HEK293T (cell line): ENCODE results near the gene TWIST2.

ENCODE experiments used
- CTCF ChIA-PET: fragments of 350-600 bp; formaldehyde crosslinking; extraction: SDS; loops from one replicate; lab custom pipeline; 2021; ENCODE audit warnings: antibody characterized with exemption, inconsistent platforms; lab: Yijun Ruan, JAX
- POLR2A ChIA-PET: fragments of 350-600 bp; formaldehyde crosslinking; extraction: SDS; loops from one replicate; lab custom pipeline; 2020; ENCODE audit warnings: antibody characterized with exemption, inconsistent platforms; lab: Yijun Ruan, JAX
- DNase-seq: peaks from one replicate; pipeline ENCODE4 v3.0.0; 2012; ENCODE audit warnings: mixed read lengths; ENCODE audit errors: extremely low spot score
- ARNT ChIP-seq: fragments of 450-650 bp; IDR thresholded peaks from 2 replicates; pipeline ENCODE4 v1.6.1; 2017; ENCODE audit warnings: mild to moderate bottlenecking
- BHLHE40 ChIP-seq: fragments of 450-650 bp; IDR thresholded peaks from 2 replicates; pipeline ENCODE4 v1.6.1; 2016; ENCODE audit warnings: mild to moderate bottlenecking, moderate library complexity, borderline replicate concordance
- CTBP1 ChIP-seq: fragments of 450-650 bp; IDR thresholded peaks from 2 replicates; pipeline ENCODE4 v1.6.1; 2016; ENCODE audit warnings: borderline replicate concordance
- ELF4 ChIP-seq: fragments of 450-650 bp; IDR thresholded peaks from 2 replicates; pipeline ENCODE4 v1.6.1; 2017; ENCODE audit warnings: antibody characterized with exemption
- FOXA1 ChIP-seq: fragments of 450-650 bp; IDR thresholded peaks from 2 replicates; pipeline ENCODE4 v1.6.1; 2016; ENCODE audit warnings: mild to moderate bottlenecking
- FOXK2 ChIP-seq: fragments of 450-650 bp; IDR thresholded peaks from 2 replicates; pipeline ENCODE4 v1.6.1; 2016; ENCODE audit warnings: mild to moderate bottlenecking
- FOXM1 ChIP-seq: fragments of 450-650 bp; IDR thresholded peaks from 2 replicates; pipeline ENCODE4 v1.6.1; 2017; ENCODE audit warnings: mild to moderate bottlenecking, borderline replicate concordance
- HDGF ChIP-seq: fragments of 450-650 bp; IDR thresholded peaks from 2 replicates; pipeline ENCODE4 v1.6.1; 2017; ENCODE audit warnings: antibody characterized with exemption, borderline replicate concordance
- L3MBTL2 ChIP-seq: fragments of 450-650 bp; conservative IDR thresholded peaks from 2 replicates; pipeline ENCODE4 v1.6.1; 2016; ENCODE audit warnings: mild to moderate bottlenecking
- LEF1 ChIP-seq: fragments of 450-650 bp; IDR thresholded peaks from 2 replicates; pipeline ENCODE4 v1.6.1; 2017; ENCODE audit warnings: mild to moderate bottlenecking, borderline replicate concordance
- NFRKB ChIP-seq: fragments of 450-650 bp; IDR thresholded peaks from 2 replicates; pipeline ENCODE4 v1.6.1; 2016; ENCODE audit warnings: mild to moderate bottlenecking, moderate library complexity
- SP1 ChIP-seq: fragments of 450-650 bp; IDR thresholded peaks from 2 replicates; pipeline ENCODE4 v1.6.1; 2017
- SUZ12 ChIP-seq: fragments of 450-650 bp; IDR thresholded peaks from 2 replicates; pipeline ENCODE4 v1.6.1; 2016; ENCODE audit warnings: mild to moderate bottlenecking
- TARDBP ChIP-seq: fragments of 450-650 bp; IDR thresholded peaks from 2 replicates; pipeline ENCODE4 v1.6.1; 2016
- ZNF384 ChIP-seq: fragments of 450-650 bp; IDR thresholded peaks from 2 replicates; pipeline ENCODE4 v1.6.1; 2016
- TF ChIP-seq, protein P1 (sequence below): fragments of 450-650 bp; IDR thresholded peaks from 2 replicates; pipeline ENCODE4 v1.6.1; 2016

TWIST2 gene

DNA sequence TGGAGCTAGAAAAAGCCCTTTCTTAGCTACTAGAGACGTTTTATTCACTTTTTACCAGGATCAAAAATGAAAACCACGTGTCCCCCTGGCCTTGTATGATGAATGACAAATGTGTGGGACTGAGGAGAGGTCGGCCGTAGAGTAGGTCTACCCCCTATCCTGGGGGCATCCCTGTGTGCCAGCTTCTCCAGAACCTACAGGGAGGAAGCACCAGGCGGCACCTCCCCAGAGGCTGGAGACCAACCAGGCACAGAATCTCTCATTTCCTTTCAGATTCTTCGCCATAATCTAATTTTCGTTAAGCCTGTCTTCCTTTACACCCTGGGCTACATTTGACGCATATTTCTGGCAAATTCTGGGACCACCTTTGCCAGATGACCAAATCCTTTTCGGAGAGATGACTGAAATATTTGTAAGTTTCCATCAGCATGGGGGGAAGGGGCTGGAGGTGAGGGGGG lies 15.9 kb downstream of the TWIST2 start:
- ChIA-PET CTCF (no interaction called here), POLR2A (interaction anchor here (2.0 kb wide), 1 partner anchor 16 kb away, joined by 10 read pairs; the partner anchor contains the start of gene TWIST2)
- DNase-seq, result no peak
- TF ChIP-seq ELF4, result no peak
- TF ChIP-seq ZNF384, result no peak
- no peak for TF ChIP-seq LEF1
- TF ChIP-seq, protein P1, sequence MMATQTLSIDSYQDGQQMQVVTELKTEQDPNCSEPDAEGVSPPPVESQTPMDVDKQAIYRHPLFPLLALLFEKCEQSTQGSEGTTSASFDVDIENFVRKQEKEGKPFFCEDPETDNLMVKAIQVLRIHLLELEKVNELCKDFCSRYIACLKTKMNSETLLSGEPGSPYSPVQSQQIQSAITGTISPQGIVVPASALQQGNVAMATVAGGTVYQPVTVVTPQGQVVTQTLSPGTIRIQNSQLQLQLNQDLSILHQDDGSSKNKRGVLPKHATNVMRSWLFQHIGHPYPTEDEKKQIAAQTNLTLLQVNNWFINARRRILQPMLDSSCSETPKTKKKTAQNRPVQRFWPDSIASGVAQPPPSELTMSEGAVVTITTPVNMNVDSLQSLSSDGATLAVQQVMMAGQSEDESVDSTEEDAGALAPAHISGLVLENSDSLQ, result no peak
- no peak for TF ChIP-seq FOXM1
- no peak for TF ChIP-seq NFRKB

DNA sequence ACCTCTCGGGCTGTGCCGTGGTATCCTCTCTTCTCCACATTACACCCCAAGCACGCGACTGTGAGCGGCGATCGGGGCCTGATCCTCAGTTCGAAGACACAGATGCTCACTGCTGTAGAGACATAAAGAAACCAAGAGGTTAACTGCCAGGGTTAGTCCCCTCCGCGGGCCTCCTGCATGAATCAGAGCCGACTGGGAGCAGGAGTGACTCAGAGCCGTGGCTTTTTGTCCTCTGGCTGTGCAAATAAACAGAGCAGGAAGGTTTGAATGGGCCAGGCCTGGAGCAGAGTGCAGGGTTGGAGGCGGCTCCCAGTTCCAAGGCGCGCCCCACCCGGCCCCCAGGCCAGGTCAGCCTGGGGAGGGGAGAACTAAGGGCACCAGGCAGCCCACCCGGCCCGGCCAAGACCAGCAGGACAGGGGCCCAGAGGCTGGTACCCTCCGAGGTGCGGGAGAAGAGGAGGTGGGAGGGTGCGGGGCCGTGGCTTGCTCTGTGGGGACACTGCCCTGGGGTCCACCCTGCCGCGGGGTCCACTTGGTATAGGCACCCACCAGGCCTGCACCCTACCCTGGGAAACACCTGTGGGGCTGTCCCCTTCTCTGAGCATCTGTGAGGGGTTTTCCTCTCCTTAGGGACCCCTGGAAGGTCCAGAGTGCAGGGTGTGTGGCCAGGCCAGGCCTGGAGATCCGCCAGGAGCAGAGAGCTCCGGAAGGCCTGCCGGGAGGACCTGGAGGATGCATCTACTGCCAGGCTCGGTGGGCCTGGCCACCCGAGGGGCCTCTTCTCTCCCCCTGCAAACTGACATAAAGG lies 16.5 kb downstream of the TWIST2 start:
- TF ChIP-seq L3MBTL2 (0 out of 2 replicates have a peak, but pooled peaks have one; percentile 32), ARNT (no peak), BHLHE40 (no peak)
- TF ChIP-seq, protein P1, result no peak
- POLR2A ChIA-PET, result interaction anchor here (1.0 kb wide), 1 partner anchor 17 kb away, joined by 3 read pairs; the partner anchor contains the start of gene TWIST2
- CTCF ChIA-PET, result no interaction called here
- peak; percentile 63 for DNase-seq

DNA sequence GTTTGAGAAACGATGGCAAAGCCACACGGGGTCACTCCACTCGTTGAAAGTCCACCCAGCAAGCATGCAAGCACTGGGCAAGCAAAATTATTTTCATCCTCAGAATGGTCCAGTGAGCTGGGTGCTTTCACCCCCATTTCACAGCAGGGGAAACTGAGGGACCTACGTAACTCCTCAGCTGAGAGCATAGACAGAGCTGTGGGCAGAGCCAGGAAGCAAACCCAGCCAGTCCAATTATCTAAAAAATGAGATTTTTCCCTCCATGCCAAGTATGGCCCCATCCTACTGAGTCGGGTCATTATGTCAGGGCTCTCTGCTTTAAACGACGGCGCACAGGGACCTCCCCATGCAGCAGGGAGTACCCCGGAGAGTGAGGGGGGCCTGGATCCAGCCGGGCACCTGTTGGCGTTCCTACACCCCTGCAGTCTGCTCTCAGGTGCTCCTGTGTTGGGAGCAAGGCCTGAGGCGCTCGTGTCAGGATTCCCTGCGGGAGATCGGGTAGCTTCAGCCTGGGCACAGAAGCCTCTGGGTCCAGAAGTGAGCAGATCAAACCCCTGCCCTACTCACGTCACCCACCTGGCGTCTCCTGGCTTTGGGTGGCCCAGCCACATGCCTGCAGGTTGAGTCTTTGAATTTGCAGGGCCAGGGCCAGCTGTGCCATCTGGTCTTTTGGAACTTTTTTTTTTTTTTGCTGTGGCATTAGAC lies 17.3 kb downstream of the TWIST2 start:
- no peak for DNase-seq
- ChIA-PET CTCF (interaction anchor here (1.1 kb wide), 1 partner anchor 10 kb away, joined by 4 read pairs; no protein-coding TSS in a partner anchor), POLR2A (interaction anchor here (1.0 kb wide), 1 partner anchor 17 kb away, joined by 3 read pairs; the partner anchor contains the start of gene TWIST2)
- no peak for TF ChIP-seq SP1
- TF ChIP-seq FOXM1, result no peak
- no peak for TF ChIP-seq SUZ12
- no peak for TF ChIP-seq HDGF
- no peak for TF ChIP-seq LEF1
- no peak for TF ChIP-seq CTBP1
- no peak for TF ChIP-seq ZNF384
- no peak for TF ChIP-seq FOXK2
- no peak for TF ChIP-seq TARDBP

DNA sequence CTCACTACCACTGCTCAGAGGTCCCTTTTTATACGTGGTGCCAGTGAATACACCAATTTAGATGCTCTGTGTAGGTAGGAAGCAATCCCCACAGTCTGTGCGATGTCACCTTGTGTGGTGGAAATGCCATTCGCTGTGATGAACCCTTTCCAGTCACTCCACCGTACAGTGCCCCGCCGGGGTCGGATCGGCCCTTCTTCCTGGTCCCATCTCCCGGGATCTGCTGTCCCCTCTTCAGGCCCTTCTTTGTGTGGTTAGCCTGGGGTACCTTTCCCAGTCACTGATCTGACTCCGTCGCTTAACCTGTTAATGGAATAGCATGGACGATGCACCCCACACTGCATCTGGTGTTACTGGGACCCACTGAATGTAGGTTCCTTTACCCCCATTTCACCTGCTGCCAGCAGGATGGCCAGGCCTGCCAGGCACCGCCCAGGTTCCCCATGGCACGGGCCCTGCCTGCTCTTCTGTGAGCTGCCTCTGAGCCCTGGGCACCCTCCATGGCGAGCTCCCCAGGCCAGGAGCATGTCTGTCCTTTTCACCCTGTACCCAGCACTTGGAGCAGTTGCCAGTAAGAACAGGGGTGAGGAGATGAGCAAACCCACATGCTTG lies 18.0 kb downstream of the TWIST2 start:
- ChIA-PET CTCF (interaction anchor here (1.1 kb wide), 1 partner anchor 9 kb away, joined by 4 read pairs; no protein-coding TSS in a partner anchor), POLR2A (no interaction called here)
- no peak for DNase-seq
- TF ChIP-seq FOXA1 (no peak), HDGF (no peak), ELF4 (no peak), ZNF384 (no peak), LEF1 (no peak), ARNT (no peak), CTBP1 (no peak), L3MBTL2 (no peak), NFRKB (no peak), FOXK2 (no peak), BHLHE40 (no peak), SP1 (no peak), FOXM1 (no peak), SUZ12 (no peak), TARDBP (no peak)
- TF ChIP-seq, protein P1, result no peak

DNA sequence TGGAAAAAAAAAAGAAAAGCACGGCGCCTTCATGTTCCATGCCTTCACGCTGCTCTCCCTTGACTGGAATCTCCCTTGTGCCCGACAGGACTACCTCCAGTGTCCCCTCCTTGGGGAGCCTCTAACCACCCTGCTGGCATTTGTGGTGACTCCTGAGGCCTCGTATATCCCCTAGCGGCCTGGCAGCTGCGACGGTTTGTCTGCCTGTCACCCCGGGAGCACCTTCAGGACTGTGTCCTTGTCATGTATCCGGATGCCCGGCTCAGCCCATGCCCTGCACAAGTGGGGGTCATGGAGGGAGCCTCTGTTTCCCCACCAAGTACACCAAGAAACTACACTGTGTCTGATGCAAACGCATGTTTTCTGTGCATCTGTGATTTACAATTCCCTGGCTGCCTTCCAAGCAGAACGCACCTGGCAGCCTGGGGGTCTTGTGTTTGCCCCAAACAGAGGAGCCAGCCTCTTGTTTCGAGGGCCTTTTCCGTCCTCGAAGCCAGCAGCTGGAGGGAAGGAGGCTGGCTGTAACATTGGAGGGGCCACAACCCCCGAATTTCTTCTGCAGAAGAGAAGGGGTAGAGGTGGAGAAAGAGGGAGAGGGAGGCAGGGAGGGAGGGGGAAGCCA lies 18.9 kb downstream of the TWIST2 start:
- no peak for DNase-seq
- ChIA-PET CTCF (no interaction called here), POLR2A (no interaction called here)
- TF ChIP-seq SUZ12, result no peak
- no peak for TF ChIP-seq LEF1
- TF ChIP-seq ZNF384, result no peak
- no peak for TF ChIP-seq HDGF
- no peak for TF ChIP-seq ELF4
- TF ChIP-seq, protein P1, result no peak
- TF ChIP-seq NFRKB, result no peak
- TF ChIP-seq FOXK2, result no peak
- TF ChIP-seq L3MBTL2, result no peak
